Breast epithelium (tissue), 4 donors: ENCODE measurements around the gene ISYNA1. TPM values are rescaled to one million over a fixed set of nuclear protein-coding genes. Genes with fewer than 3 reads are reported as not detected.
A peak's percentile ranks its signal among the peaks of the same experiment; 100 is the strongest.

Source experiments
- DNase-seq, 2 donors: peaks; one replicate each; pipeline ENCODE4 v3.0.0-alpha.2; 2019; ENCODE audit warnings: low spot score in 2 of 2
- H3K27ac ChIP-seq, 2 donors: fragments of 200-600 bp; sonication (generic) in 1 of 2; one replicate each; pipeline ENCODE4 v1.5.1; 2016 to 2019; ENCODE audit warnings: mild to moderate bottlenecking in 1 of 2
- H3K27me3 ChIP-seq, 2 donors: fragments of 200-600 bp; sonication (generic) in 1 of 2; one replicate each; pipeline versions ENCODE4 v1.5.1 to v1.6.0; 2017 to 2019; ENCODE audit warnings: control low read depth in 1 of 2, mild to moderate bottlenecking in 1 of 2
- H3K36me3 ChIP-seq: fragments of 200-600 bp; one replicate; pipeline ENCODE4 v1.5.1; 2019
- H3K4me1 ChIP-seq, 2 donors: fragments of 200-600 bp; sonication (generic); one replicate each; pipeline ENCODE4 v1.5.1; 2016 to 2019; ENCODE audit warnings: control low read depth in 1 of 2
- H3K4me3 ChIP-seq, 3 donors: fragments of 200-600 bp; sonication (generic); 1 replicate in 2 of 3; 2 replicates in 1 of 3; pipeline ENCODE4 v1.5.1; 2016 to 2019; ENCODE audit warnings: mild to moderate bottlenecking in 3 of 3, moderate library complexity in 2 of 3
- H3K9me3 ChIP-seq, 2 donors: fragments of 200-600 bp; sonication (generic) in 1 of 2; one replicate each; pipeline ENCODE4 v1.5.1; 2016 to 2019; ENCODE audit warnings: control low read depth in 1 of 2
- CTCF ChIP-seq, 3 donors: fragments of 450-650 bp; IDR thresholded peaks; one replicate each; pipeline ENCODE4 v1.5.1; 2016 to 2017; ENCODE audit warnings: antibody characterized with exemption in 3 of 3, mild to moderate bottlenecking in 3 of 3, moderate library complexity in 3 of 3
- POLR2A ChIP-seq: fragments of 450-650 bp; IDR thresholded peaks from one replicate; pipeline ENCODE4 v1.6.1; 2016; ENCODE audit warnings: antibody characterized with exemption, mild to moderate bottlenecking, moderate library complexity
- POLR2AphosphoS5 ChIP-seq, 3 donors: sonication (generic); formaldehyde crosslinking; IDR thresholded peaks; one replicate each; pipeline ENCODE4 v1.6.1; 2017; ENCODE audit warnings: antibody characterized with exemption in 3 of 3
- intact Hi-C: fragments of 100-400 bp; cut with DNase I; formaldehyde crosslinking; loops from one replicate; pipeline ENCODE4 v1.15.1; 2023; ENCODE audit warnings: low total_unique reads
- total RNA-seq, 3 donors: library from RNA; depleted of rRNA; stranded (reverse); fragments of >200 nt; gene quantifications; one replicate each; pipeline ENCODE4 v1.1.0, GENCODE V29; 2016

The ISYNA1 gene
- total RNA-seq, 3 donors from 2014 or later, result 7.4 to 42.9 (median 40.2) TPM

- no peak for DNase-seq
- Histone ChIP-seq H3K27ac (peak overlapping the region; percentile 72 to 86), H3K27me3 (no peaks in the 10 kb centered on the region), H3K9me3 (no peaks in the 10 kb centered on the region), H3K4me1 (peaks cover 0 to 24% of the 10 kb centered on the region in 2 donors), H3K36me3 (no peaks in the 10 kb centered on the region), H3K4me3 (peak overlapping the region; percentile 30 to 72 (median 58))
- TF ChIP-seq CTCF (IDR thresholded peaks at IDR 0.05) (no peak), POLR2A (no peak), POLR2AphosphoS5 (IDR thresholded peaks at IDR 0.05) (no peak)
- intact Hi-C loops, result no loop called here
Observed at GRCh38 chr19:18433015-18433691, 4.8 kb downstream of the ISYNA1 start.

GRCh38 chr19:18432275-18433014 is 5.5 kb downstream of the ISYNA1 start:
- TF ChIP-seq CTCF (IDR thresholded peaks at IDR 0.05) (no peak), POLR2AphosphoS5 (IDR thresholded peaks at IDR 0.05) (no peak), POLR2A (no peak)
- peak overlapping the region in 2 of 3 donors; percentile 58 to 72 for H3K4me3 ChIP-seq
- no peaks in the 10 kb centered on the region for H3K9me3 ChIP-seq
- peaks cover 0 to 20% of the 10 kb centered on the region in 2 donors for H3K4me1 ChIP-seq
- H3K27me3 ChIP-seq, result no peaks in the 10 kb centered on the region
- H3K27ac ChIP-seq, result peak overlapping the region; percentile 72 to 86
- H3K36me3 ChIP-seq, result no peaks in the 10 kb centered on the region
- no peak for DNase-seq
- intact Hi-C loops, result no loop called here

- intact Hi-C loops, result no loop called here
- Histone ChIP-seq H3K27me3 (no peaks in the 10 kb centered on the region), H3K36me3 (no peaks in the 10 kb centered on the region), H3K9me3 (no peaks in the 10 kb centered on the region), H3K4me1 (peaks cover 0 to 14% of the 10 kb centered on the region in 2 donors), H3K4me3 (no peak overlapping the region), H3K27ac (no peak overlapping the region)
- no peak for DNase-seq
- TF ChIP-seq POLR2AphosphoS5 (IDR thresholded peaks at IDR 0.05), result no peak
- TF ChIP-seq POLR2A, result no peak
- TF ChIP-seq CTCF (IDR thresholded peaks at IDR 0.05), result no peak
Observed at GRCh38 chr19:18431351-18432197, 6.4 kb downstream of the ISYNA1 start.

GRCh38 chr19:18430417-18431144 is 7.4 kb downstream of the ISYNA1 start:
- H3K4me1 ChIP-seq, result peaks cover 0 to 14% of the 10 kb centered on the region in 2 donors
- DNase-seq, result no peak
- no peaks in the 10 kb centered on the region for H3K36me3 ChIP-seq
- H3K27me3 ChIP-seq, result no peaks in the 10 kb centered on the region
- H3K27ac ChIP-seq, result peak overlapping the region in 1 of 2 donors; percentile 82
- H3K9me3 ChIP-seq, result no peaks in the 10 kb centered on the region
- intact Hi-C loops, result no loop called here
- H3K4me3 ChIP-seq, result no peak overlapping the region
- no peak for TF ChIP-seq POLR2AphosphoS5 (IDR thresholded peaks at IDR 0.05)
- no peak for TF ChIP-seq POLR2A
- no peak for TF ChIP-seq CTCF (IDR thresholded peaks at IDR 0.05)
